Smooth muscle cell (in vitro differentiated cells): Measurements from ENCODE around the gene CNTNAP2. TPM values are rescaled to one million over a fixed set of nuclear protein-coding genes. Genes with fewer than 3 reads are reported as not detected.

ENCODE experiments used
- DNase-seq: peaks from one replicate; lab custom pipeline; 2025; ENCODE audit not compliant: unreplicated experiment; lab: John Stamatoyannopoulos, UW
- H2AFZ ChIP-seq: fragments of 200-600 bp; sonication (generic); 2 replicates; pipeline ENCODE4 v1.6.0; 2016; ENCODE audit warnings: antibody characterized with exemption, low read depth, mild to moderate bottlenecking
- H3F3A ChIP-seq: fragments of 200-600 bp; sonication (generic); 2 replicates; pipeline ENCODE4 v1.6.0; 2017; ENCODE audit warnings: antibody characterized with exemption, low read depth
- H3K27ac ChIP-seq: fragments of 200-600 bp; sonication (generic); 2 replicates; pipeline ENCODE4 v1.5.1; 2016; ENCODE audit warnings: low read depth, mild to moderate bottlenecking
- H3K27me3 ChIP-seq: fragments of 200-600 bp; sonication (generic); 2 replicates; pipeline ENCODE4 v1.6.1; 2016; ENCODE audit warnings: low read depth, mild to moderate bottlenecking
- H3K36me3 ChIP-seq: fragments of 200-600 bp; sonication (generic); 2 replicates; pipeline ENCODE4 v1.5.1; 2016; ENCODE audit warnings: low read depth
- H3K4me1 ChIP-seq: fragments of 200-600 bp; sonication (generic); 2 replicates; pipeline ENCODE4 v1.5.1; 2016; ENCODE audit warnings: low read depth
- H3K4me2 ChIP-seq: fragments of 200-600 bp; sonication (generic); 2 replicates; pipeline ENCODE4 v1.6.0; 2016; ENCODE audit warnings: mild to moderate bottlenecking
- H3K4me3 ChIP-seq: fragments of 200-600 bp; sonication (generic); 2 replicates; pipeline ENCODE4 v1.5.1; 2016; ENCODE audit warnings: mild to moderate bottlenecking
- H3K79me2 ChIP-seq: fragments of 200-600 bp; sonication (generic); 2 replicates; pipeline ENCODE4 v1.6.0; 2016; ENCODE audit warnings: low read depth, mild to moderate bottlenecking
- H3K9ac ChIP-seq: fragments of 200-600 bp; sonication (generic); 2 replicates; pipeline ENCODE4 v1.6.0; 2016; ENCODE audit warnings: low read depth
- H3K9me3 ChIP-seq: fragments of 200-600 bp; sonication (generic); replicated peaks from 2 replicates; pipeline ENCODE4 v1.5.1; 2016; ENCODE audit warnings: low read depth
- H4K20me1 ChIP-seq: fragments of 200-600 bp; sonication (generic); 2 replicates; pipeline ENCODE4 v1.6.0; 2016; ENCODE audit warnings: low read depth
- CTCF ChIP-seq: fragments of 200-600 bp; sonication (generic); IDR thresholded peaks from 2 replicates; pipeline ENCODE4 v1.5.1; 2017; ENCODE audit warnings: borderline replicate concordance, mild to moderate bottlenecking, antibody characterized with exemption; ENCODE audit not compliant: insufficient read depth, poor library complexity, severe bottlenecking
- WGBS: methylation state at CpG from one replicate; pipeline ENCODE4 v1.1.7; 2016; ENCODE audit warnings: low lambda C conversion rate; 5-methylcytosine and 5-hydroxymethylcytosine counted together
- polyA plus RNA-seq: library from polyadenylated mRNA; unstranded; fragments of >200 nt; fragmentation: Nextera tagmentation; extraction: Ambion mirVana; gene quantifications from 2 replicates; pipeline ENCODE4 v1.2.1, GENCODE V29; 2016
- total RNA-seq: library from RNA; depleted of rRNA; stranded (reverse); fragments of >200 nt; gene quantifications from 2 replicates; pipeline ENCODE4 v1.2.3, GENCODE V29; 2014

CNTNAP2 gene
- total and polyA plus RNA-seq, 2 experiments from 2014 or later, result 1.7 to 9.0 TPM

GRCh38 chr7:146503844-146504243 lies 387.2 kb downstream of the CNTNAP2 start:
- TF ChIP-seq CTCF, result no peak
- DNase-seq, result no peak
- no peaks in the 10 kb centered on the region for H4K20me1 ChIP-seq
- H2AFZ ChIP-seq, result no peak overlapping the region
- no peaks in the 10 kb centered on the region for H3F3A ChIP-seq
- H3K4me1 ChIP-seq, result no peaks in the 10 kb centered on the region
- H3K9ac ChIP-seq, result no peak overlapping the region
- H3K79me2 ChIP-seq, result no peaks in the 10 kb centered on the region
- H3K9me3 ChIP-seq, result no peaks in the 10 kb centered on the region
- WGBS, result 82% methylated on average over 5 of the region's 5 CpGs
- no peak overlapping the region for H3K4me3 ChIP-seq
- no peak overlapping the region for H3K4me2 ChIP-seq
- no peaks in the 10 kb centered on the region for H3K36me3 ChIP-seq
- no peak overlapping the region for H3K27ac ChIP-seq
- H3K27me3 ChIP-seq, result no peaks in the 10 kb centered on the region

DNA sequence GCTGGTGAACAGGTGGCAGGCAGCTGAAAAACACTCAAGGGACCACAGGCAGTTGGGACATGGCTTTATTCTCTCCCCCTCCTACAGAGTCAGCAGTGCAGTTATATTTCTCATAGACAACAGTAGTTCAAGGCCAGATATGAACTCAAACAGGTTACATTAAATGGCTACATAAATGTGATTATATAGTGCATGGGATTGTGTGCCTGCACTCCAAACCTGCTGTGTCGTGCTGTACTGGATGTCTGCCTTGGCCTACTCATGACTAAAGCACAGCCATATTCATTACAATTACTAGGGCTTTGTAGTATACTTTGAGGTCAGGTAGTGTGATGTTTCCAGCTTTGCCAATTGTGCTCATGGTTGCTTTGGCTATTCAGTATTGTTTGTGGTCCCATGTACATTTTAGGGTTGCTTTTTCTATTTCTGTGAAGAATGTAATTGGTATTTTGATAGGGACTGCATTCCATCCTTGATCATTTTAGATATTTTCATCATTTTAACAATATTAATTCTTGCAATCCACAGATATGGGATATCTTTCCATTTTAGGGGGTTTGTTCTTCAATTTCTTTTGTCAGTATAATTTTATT lies 393.6 kb downstream of the CNTNAP2 start:
- H3K27ac ChIP-seq, result no peak overlapping the region
- no peak for TF ChIP-seq CTCF
- H3K9ac ChIP-seq, result no peak overlapping the region
- no peaks in the 10 kb centered on the region for H3K79me2 ChIP-seq
- H3K36me3 ChIP-seq, result no peaks in the 10 kb centered on the region
- H4K20me1 ChIP-seq, result no peaks in the 10 kb centered on the region
- 44% methylated on average over 1 of the region's 1 CpG for WGBS
- H3F3A ChIP-seq, result no peaks in the 10 kb centered on the region
- no peaks in the 10 kb centered on the region for H3K4me1 ChIP-seq
- no peaks in the 10 kb centered on the region for H3K9me3 ChIP-seq
- no peaks in the 10 kb centered on the region for H3K27me3 ChIP-seq
- DNase-seq, result no peak
- H2AFZ ChIP-seq, result no peak overlapping the region
- no peak overlapping the region for H3K4me2 ChIP-seq
- no peak overlapping the region for H3K4me3 ChIP-seq

GRCh38 chr7:146514304-146514703 lies 397.7 kb downstream of the CNTNAP2 start:
- no peak overlapping the region for H3K4me3 ChIP-seq
- H3K27ac ChIP-seq, result no peak overlapping the region
- H3K27me3 ChIP-seq, result no peaks in the 10 kb centered on the region
- no peaks in the 10 kb centered on the region for H3K9me3 ChIP-seq
- no peaks in the 10 kb centered on the region for H3K4me1 ChIP-seq
- no peak overlapping the region for H3K4me2 ChIP-seq
- no peak for TF ChIP-seq CTCF
- no peaks in the 10 kb centered on the region for H3K79me2 ChIP-seq
- H3K36me3 ChIP-seq, result no peaks in the 10 kb centered on the region
- DNase-seq, result no peak
- WGBS, result 89% methylated on average over 1 of the region's 1 CpG
- no peak overlapping the region for H3K9ac ChIP-seq
- no peaks in the 10 kb centered on the region for H3F3A ChIP-seq
- H4K20me1 ChIP-seq, result no peaks in the 10 kb centered on the region
- H2AFZ ChIP-seq, result no peak overlapping the region

DNA sequence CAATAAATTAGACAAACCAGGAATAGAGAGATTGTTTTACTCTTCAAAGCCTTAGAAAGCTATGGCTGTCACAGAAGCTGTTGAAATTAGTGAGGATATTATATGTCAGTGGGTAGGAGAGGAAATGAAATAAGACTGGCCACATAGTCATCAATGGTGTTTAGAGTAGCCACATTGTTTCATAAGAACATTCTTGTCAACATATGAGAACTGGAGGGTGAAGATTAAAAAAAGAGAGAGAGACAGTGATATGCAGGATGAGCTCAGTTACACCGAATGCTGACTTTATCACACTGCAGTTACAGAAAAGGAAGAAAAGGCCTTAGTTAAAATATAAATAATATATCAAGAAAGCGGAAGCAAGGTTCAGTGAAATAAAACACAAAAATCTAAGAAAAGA lies 412.0 kb downstream of the CNTNAP2 start:
- no peaks in the 10 kb centered on the region for H3K79me2 ChIP-seq
- no peak overlapping the region for H3K9ac ChIP-seq
- no peaks in the 10 kb centered on the region for H4K20me1 ChIP-seq
- no peak overlapping the region for H2AFZ ChIP-seq
- no peak for DNase-seq
- 90% methylated on average over 2 of the region's 2 CpGs for WGBS
- no peak overlapping the region for H3K4me2 ChIP-seq
- H3K4me1 ChIP-seq, result no peaks in the 10 kb centered on the region
- H3K36me3 ChIP-seq, result no peaks in the 10 kb centered on the region
- H3F3A ChIP-seq, result no peaks in the 10 kb centered on the region
- no peaks in the 10 kb centered on the region for H3K9me3 ChIP-seq
- TF ChIP-seq CTCF, result no peak
- H3K27ac ChIP-seq, result no peak overlapping the region
- H3K4me3 ChIP-seq, result no peak overlapping the region
- H3K27me3 ChIP-seq, result no peaks in the 10 kb centered on the region
